Measurements from ENCODE around the gene LBH.
A peak's percentile ranks its signal among the peaks of the same experiment; 100 is the strongest.

Gene LBH

DNA sequence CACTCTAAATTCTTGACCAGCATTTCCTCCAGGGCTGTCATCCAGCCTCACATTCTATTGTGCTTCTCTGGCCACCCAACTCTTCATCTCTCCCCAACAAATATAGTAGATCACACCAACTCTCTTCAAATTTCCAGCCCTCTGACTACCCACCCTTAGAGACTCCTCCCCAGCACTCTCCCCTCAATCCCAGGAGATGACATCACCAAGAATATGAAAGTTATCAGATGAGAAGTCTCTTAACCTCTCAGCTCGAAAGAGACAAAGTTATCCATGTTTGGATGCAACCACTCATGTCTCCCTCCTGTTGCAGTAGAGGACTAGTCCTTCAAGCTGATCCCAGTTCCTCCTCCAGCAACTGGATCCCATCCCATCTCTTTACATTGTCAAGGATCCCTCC, 47.1 kb downstream of the LBH start:
- DNase-seq, result no peak

- no peak for DNase-seq
Observed at GRCh38 chr2:30280596-30281434, 49.5 kb downstream of the LBH start.

- no peak for DNase-seq
Observed at GRCh38 chr2:30282081-30282480, 50.7 kb downstream of the LBH start.

DNA sequence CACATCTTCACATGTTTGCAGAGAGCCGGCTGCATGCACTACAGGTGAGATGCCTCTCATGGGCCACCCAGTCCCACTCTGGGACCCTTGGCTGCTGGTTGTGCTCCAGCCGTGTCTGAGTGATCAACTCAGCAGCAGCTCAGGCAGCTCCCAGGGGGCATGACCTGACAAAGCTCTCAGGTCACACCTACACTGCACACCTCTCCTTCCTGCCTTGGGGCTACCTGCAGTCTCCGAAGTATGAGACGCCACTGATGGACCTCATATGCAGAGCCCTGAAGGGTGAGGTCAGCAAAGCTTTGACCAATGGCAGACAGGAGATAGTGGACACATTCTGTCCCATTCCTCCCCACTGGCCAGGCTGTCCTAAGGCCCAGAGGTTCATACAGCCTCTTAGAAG, 51.4 kb downstream of the LBH start:
- no peak for DNase-seq

- DNase-seq, result no peak
Observed at GRCh38 chr2:30283931-30284565, 52.7 kb downstream of the LBH start.

DNA sequence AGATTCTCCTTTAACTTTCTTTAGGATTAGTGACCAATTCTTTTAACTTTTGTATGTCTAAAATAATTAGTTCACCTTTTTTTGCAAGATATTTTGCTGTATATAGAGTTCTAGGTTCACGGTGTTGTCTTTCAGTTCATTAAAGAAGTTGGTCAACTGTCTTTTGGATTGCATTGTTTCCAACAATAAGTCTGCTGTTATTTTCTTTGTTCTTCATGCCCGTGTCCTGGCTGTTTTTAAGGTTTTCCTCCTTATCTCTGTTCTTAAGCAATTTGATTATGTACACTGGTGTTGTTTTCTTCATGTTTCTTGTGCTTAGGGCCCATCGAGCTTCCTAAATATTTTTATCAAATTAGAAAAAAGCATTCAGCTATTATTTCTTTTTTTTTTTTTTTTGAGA, 54.4 kb downstream of the LBH start:
- no peak for DNase-seq

DNA sequence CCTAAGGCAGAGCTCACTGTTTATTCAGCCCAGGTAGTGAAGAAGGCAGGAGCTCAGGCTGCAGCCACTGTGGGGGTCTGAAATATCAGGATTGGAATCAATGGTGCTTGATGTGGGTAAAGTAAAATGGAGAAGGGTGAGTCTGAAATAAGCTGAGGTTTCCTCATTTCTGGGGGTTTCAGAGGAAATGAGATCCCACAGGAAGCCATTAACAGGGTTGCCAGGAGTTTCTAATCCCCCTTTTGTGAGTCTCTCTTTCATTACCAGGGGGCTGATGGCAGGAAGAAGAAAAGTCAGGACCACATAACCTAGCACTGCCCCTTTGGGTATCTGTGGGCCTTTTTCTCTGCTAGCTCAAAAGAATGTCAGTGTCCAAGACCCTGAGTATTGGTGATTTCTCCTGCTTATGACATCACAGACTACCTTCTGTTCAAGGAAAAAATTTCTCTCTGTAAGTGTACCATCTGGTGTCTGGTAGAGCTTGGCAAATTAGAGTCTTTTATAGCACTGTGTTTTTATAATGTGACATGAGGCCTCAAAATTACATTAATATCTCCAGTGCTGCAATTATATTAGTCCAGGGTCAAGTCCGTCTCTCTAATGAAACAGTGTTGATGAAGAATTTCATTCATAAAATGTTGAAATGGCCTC, 56.0 kb downstream of the LBH start:
- no peak for DNase-seq

- no peak for DNase-seq
Observed at GRCh38 chr2:30287857-30288513, 56.7 kb downstream of the LBH start.

DNA sequence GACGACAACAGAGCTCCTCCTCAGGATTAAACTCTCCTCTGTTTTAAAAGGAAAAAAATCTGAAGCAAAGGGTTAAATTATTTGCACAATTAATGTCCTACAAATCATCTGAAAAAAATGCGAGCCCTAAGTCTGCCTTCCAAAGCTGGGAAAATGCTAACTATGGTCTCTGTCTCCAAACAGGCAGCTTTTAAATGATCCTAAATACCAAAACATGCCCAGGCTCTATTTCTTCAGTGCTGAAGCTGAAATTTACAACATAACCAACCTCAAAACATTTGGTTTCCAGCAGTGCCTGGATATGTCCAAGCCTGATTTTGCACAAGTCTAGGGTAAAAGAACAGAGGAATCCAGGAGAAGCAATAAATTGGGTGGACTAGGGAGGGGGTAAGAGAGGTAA, 57.2 kb downstream of the LBH start:
- no peak for DNase-seq

DNA sequence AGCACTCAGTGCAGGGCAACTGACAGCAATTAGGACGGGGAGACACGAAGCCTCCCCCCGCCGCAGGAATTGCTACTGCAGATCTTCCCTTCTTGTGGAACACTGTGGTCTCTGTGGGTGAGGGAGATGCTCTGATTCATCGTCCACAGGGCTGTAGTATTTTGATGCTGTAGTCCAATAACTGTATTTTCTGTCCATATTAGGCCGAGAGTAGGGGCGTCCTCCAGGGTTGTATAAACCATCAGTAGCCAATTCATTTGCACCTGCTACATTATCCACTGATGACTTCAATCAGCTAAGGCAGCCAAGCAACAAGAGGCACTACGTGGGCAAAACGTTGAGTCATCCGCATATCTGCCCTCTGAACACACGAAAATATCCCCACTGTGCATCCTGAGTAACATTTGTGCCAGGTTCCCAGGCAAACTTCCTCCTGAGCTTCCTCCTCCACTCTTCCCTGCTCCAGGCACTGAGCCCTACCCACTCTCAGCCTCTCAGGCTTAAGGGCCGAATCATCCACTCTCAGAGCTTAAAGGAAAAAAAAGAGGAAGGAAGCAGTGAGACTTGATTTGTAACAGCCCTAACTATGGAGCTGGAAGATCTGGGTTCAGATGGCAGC, 62.1 kb downstream of the LBH start:
- DNase-seq, result peak; percentile 74

- DNase-seq, result no peak
Observed at GRCh38 chr2:30294133-30294532, 62.8 kb downstream of the LBH start.

- no peak for DNase-seq
Observed at GRCh38 chr2:30296496-30296895, 65.2 kb downstream of the LBH start.

- no peak for DNase-seq
Observed at GRCh38 chr2:30298302-30298701, 67.0 kb downstream of the LBH start.

DNA sequence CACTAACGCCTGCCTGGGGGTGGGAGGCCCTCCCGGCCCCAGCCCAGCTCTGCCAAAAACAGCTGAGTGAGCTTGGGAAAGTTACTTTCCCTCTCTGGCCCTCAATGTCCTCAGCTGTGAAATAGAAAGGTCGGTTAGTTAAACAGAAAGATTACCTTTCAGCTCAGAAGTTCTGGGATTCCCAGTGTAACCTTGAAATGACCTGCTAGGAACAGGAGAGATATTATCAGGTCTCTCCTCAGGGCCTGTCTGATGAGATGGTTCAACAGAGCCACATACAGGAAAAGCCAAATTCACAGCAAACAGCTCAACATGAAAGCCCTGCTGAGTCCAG, 68.8 kb downstream of the LBH start:
- DNase-seq, result no peak

- DNase-seq, result no peak
Observed at GRCh38 chr2:30300456-30301221, 69.3 kb downstream of the LBH start.

- DNase-seq, result no peak
Observed at GRCh38 chr2:30301551-30301950, 70.2 kb downstream of the LBH start.

DNA sequence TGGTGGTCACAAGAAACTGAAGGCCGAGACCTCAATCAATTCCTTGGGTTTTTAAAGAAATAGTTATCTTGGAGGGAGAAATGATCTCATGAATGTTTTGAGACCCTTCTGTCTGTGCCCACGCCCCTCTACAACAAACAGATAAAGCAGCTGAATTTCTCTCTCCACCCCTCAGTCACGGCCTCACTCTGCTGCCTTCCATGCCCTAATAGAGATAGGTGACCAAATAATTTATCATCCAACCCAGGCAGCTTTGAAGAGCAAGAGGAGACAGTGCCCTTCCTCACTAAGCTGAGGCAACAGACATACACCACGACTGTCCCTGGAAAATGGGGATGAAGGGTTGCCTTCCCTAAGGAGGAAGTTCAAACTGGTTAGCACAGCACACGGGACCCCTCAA, 71.2 kb downstream of the LBH start:
- peak; percentile 53 for DNase-seq

DNA sequence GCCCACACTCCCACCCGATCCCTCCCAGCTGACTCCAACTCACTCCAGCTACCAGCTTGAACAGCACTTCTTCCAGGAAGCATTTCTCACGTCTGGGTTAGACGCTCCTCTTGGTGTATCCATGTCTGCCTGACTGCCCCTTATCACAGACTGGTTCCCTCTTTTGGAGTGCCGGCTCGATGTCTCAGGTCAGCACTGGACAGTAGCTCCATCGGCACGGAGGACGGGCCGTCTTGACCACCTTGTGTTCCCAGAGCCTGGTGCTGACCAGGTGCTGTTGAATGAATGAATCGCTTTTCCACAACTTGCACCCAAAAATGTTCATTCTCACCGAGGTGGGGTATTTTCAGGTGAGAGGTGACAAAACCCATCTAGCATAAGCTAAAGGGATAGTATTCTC, 71.8 kb downstream of the LBH start:
- no peak for DNase-seq

- DNase-seq, result peak; percentile 46
Observed at GRCh38 chr2:30305235-30305634, 73.9 kb downstream of the LBH start.

DNA sequence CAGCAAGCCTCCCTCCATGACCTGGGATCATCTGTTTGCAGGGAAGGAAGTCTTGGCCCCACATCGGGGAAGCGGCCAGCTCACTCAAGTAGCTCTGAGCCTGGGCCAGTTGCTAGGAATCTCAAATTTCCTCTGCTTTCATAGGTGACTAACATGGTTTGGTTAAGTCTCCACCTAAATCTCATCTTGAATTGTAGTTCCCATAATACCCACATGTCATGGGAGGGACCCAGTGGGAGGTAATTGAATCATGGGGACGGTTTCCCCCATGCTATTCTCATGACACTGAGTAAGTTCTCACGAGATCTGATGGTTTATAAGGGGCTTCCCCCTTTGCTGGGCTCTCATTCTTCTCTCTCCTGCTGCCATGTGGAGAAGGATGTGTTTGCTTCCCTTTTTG, 75.2 kb downstream of the LBH start:
- no peak for DNase-seq

DNA sequence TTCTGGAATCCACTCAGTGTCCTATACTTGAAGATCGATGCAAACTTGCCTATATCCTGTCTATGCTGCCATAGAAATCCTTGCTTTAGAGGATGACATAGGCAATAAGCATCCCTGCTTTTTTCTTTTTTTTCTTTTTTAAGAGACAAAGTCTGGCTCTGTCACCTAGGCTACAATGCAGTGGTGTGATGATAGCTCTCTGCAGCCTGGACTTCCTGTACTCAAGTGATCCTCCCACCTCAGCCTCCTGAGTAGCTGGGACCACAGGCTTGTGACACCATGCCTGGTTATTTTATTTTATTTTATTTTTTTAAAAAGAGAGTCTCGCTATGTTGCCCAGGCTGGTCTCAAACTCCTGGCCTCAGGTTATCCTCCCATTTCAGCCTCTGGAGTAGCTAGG, 76.9 kb downstream of the LBH start:
- no peak for DNase-seq
